ENCODE measurements around the gene CKM.
"Not testable (repeated sequence)": the region's sequence is repeated elsewhere in the genome, so short reads cannot be mapped to it uniquely, and the experiment has no call there.

CKM gene

DNA sequence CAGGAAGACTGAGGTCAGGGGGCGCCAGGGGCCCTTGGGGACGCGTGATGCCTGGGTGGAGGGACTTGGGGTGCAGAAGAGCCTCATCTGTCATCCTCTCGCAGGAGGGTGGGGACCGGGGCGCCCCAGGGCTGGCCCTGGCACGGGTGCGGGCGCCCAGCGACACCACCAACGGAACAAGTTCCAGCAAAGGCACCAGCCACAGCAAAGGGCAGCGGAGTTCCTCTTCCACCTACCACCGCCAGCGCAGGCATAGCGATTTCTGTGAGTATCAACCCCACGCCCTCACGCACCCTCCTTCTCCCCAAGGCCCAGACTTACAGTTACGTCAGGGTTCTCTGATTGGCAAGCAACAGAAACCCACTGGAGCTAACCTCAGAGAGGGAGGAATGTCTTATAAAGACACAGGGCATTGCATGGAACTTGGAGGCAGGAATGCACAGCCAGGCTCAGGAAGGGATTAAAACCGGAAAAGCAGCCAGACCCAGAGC, 42.2 kb downstream of the CKM start:
- DNase-seq: no peak

DNA sequence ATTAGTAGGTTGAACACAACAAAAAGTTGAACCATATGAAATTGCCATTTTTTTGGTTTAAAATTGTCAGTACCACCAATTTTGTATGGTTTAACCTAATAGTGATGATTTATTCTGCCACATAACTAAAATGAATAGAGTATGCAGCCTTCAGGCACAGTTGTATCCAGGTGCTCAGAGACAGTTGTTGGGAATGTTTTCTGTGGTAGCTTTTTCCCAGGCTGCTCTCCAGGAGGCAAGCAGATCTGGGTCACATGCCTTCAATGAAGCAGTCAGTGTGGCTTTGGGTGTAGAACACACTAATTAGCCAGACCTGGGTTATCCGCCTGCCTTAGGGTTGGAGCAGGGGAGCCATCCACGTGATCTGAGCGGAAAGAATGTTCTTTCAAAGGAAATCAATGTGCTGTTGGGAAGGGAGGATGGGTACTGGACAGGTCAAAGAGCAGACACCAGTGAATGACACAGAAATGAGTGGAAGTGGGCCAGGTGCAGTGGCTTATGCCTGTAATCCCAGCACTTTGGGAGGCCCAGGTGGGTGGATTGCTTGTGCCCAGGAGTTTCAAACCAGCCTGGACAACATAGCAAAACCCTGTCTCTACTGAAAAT, 43.0 kb downstream of the CKM start:
- DNase-seq: no peak

DNA sequence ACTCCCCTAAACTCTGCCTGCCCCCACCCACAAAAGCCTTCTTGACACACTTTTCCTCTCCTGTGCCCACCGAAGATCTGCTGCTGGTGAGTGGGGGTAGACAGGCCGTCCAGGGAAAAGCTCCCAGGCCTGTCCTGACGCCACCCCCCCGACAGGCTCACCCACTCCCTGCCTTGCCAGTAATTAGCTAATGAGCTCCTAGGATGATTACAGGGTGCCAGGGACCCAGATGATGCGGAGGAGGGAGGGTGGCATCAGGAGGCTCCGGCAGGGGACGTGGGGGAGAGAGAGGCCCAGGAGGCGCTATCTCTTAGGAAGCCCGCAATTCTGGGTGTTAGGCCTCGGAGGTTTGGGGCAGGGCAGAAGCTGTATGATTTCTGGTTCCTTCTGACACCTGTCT, 44.6 kb downstream of the CKM start:
- DNase-seq: no peak

DNA sequence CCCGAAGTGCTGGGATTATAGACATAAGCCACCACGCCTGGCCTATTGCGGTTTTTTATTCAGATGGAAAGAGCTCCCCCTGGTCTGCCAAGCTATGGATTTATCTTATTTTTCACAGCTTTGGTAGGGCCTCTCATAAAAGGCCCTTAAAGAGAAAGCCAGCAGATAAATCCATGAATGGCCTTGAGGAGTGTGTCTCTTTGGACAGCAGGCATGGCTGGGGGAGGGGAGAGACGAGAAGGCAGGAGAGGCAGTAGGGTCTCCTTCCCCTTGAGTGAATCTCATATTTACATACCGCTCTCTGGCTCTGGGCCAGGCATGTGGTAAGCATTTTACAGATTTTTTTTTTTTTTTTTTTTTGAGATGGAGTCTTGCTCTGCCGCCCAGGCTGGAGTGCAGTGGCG, 46.4 kb downstream of the CKM start:
- no peak for DNase-seq

DNA sequence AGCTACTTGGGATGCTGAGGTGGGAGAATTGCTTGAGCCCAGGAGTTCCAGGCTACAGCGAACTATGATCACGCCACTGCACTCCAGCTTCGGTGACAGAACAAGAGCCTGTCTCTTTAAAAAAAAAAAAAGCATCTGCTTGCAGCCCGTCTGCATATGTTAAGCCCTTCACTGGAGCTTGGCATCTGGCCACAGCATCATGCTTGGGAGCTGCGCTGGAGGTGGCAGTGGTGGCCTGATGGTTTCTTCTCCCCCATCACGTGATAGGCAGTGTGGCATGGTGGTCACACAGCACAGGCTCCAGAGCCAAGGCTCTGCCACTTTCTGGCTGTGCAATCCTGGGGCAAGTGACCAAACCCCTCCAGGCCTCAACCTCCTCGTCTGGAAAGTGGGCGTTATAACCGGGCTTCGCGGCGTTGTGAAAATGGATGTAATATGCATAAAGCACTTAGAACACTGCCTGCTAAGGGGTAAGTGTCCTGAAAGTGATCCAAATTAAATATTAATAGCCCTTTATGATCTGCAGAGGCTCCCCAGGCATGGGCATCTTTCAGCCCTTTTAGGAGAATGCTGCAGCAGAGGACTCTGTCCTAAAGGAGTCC, 47.2 kb downstream of the CKM start:
- no peak for DNase-seq

DNA sequence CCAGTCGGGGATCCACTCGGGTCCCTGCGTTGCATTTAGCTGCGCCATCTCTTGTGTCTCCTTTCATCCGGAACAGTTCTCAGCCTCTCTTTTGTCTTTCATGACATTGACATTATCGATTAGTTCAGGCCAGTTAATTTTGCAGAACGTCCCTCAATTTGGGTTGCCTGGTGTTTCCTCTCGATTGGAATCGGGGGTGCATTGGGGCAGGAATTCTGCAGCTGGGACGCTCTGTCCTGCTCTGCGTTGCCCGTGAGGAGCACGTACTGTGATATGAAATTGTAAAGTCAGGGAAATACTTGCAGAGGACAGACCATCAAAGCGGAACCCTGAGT, 49.2 kb downstream of the CKM start:
- DNase-seq: no peak

DNA sequence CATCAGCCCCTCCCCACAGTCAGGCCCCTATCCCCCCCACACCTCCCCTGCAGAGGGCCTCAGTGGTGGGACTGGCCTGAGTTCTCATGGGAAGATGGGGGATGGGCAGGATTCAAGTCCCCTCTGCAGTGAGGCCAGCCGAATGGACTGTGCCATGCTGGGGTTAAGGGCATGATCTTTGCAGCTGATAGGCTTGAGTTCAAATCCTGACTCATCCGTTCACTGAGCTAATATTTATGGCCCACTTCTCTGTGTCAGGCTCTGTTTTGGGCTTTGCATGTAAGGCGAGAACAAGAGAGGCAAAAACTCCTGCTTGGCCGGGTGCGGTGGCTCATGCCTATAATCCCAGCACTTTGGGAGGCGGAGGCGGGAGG, 51.0 kb downstream of the CKM start:
- DNase-seq: no peak

DNA sequence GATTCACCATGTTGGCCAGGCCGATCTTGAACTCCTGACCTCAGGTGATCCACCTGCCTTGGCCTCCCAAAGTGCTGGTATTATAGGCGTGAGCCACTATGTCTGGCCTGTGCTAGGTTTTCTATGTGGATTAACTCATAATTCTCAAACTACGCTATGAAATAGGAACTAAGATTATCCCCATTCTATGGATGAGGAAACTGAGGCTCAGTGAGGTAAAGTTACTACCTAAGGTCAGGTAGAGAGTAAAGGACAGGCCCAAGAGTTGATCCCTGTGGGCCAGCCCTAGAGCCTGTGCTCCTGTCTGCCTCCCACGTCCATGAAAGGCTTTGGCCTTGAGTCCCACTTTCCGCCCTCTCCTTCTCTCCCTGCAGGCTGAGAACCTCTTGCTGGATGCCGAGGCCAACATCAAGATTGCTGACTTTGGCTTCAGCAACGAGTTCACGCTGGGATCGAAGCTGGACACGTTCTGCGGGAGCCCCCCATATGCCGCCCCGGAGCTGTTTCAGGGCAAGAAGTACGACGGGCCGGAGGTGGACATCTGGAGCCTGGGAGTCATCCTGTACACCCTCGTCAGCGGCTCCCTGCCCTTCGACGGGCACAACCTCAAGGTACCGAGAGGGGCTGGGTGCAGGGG, 51.5 kb downstream of the CKM start:
- no peak for DNase-seq

DNA sequence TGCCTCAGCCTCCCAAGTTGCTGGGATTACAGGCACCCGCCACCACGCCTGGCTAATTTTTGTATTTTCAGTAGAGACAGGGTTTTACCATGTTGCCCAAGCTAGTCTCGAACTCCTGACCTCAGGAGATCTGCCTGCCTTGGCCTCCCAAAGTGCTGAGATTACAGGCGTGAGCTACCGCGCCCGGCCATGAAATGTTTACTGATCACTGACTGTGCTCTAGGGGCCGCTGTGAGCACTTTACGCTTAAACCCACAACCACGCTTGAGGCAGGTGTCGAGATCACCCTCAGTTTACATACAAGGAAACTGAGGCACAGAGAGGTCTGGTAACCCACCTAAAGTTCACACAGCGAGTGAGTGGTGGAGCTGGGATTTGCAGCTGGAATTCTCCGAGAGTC, 52.7 kb downstream of the CKM start:
- not testable (repeated sequence) for DNase-seq

DNA sequence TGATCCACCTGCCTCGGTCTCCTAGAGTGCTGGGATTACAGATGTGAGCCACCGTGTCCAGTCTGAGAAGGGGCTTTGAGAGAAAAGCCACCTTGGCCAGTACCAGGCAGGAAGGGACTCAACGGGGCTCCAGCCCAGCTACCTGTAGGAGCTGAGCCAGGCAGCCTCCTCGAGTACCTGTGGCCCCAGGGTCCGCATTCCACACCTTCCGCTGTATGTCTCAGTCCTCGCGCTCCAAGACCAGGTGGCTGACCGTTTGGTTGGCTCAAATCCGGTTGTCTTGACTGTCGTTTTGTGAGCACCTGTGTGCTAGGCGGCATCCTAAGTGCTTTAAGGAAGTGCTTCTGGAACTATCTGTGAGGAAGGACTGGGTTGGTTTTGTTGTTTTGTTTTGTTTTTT, 55.4 kb downstream of the CKM start:
- DNase-seq: no peak

DNA sequence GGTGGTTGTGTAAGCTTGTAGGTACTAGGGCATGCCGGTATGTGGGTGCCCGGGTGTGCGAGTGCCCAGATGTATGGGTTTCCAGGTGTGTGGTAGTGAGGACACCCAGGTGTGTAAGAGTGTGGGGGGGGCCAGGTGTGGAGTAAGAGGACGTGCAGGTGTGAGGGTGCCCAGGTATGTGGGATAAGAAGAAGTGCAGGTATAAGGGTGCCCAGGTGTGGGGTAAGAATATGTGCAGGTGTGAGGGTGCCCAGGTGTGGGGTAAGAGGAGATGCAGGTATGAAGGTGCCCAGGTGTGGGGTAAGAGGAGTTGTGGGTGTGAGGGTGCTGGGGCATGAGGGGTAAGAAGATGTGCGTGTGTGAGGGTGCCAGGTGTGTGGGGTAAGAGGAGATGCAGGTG, 57.3 kb downstream of the CKM start:
- DNase-seq: no peak

DNA sequence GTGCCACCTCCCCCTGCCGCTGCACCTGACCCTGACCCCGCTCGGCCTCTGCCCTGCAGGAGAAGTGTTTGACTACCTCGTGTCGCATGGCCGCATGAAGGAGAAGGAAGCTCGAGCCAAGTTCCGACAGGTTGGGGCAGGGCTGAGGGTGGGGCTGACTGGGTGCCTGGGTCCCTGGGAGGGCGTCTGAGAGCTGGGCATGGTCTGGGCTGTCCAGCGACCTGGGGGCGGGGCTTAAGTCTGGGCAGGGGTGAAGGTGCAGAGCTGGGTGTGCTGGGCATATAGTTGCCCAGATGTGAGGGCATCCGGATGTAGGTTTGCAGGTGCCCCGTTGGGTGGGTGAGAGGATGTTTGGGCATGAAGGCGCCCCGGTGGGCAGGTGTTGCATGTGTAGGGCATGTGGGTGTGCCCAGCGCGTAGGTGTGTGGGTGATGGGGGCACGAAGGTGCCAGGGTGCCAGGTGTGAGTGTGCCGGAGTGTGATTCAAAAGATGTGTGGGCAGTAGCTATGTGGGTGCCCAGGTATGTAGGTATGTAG, 57.8 kb downstream of the CKM start:
- DNase-seq: no peak

DNA sequence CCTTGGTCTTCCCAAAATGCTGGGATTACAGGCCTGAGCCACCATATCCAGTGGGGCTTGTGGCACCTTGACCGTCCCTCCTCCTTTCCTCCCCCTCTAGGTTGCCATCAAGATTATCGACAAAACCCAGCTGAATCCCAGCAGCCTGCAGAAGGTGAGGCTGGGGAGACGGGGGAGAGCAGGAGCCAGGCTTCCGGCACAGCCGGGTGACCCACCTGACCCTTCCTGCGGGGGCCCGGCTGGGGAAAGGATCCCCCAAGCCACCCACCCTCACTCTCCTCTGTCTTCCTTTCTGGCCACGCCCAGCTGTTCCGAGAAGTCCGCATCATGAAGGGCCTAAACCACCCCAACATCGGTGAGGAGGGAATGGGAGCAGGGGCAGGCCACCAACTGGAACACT, 59.7 kb downstream of the CKM start:
- no peak for DNase-seq

DNA sequence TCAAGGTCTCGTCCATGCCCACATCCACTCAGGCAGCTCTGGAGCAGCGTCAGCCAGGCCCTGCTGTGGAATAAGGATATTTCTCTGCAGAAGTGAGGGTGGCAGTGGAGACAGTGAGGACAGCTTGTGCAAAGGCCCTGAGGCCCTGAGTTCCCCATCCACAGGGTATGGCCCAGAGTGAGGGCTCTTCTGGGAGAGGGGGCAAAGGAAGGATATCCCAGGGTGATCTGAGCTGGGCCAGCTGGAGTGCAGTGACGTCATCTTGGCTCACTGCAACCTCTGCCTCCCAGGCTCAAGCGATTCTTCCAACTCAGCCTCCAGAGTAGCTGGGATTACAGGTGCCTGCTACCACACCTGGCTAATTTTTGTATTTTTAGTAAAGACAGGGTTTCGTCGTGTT, 60.1 kb downstream of the CKM start:
- DNase-seq: no peak

DNA sequence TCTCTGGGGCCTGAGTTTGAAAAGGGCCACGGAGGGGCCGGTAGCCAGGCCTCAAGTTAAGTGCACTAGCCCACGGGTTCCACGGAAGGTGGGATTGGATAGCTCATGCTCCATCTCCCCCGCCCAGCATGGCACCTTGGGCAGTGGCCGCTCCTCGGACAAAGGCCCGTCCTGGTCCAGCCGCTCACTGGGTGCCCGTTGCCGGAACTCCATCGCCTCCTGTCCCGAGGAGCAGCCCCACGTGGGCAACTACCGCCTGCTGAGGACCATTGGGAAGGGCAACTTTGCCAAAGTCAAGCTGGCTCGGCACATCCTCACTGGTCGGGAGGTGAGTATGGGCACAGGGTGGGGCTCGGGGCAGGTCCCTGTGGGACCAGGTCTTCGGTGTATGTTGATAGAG, 63.8 kb downstream of the CKM start:
- no peak for DNase-seq

DNA sequence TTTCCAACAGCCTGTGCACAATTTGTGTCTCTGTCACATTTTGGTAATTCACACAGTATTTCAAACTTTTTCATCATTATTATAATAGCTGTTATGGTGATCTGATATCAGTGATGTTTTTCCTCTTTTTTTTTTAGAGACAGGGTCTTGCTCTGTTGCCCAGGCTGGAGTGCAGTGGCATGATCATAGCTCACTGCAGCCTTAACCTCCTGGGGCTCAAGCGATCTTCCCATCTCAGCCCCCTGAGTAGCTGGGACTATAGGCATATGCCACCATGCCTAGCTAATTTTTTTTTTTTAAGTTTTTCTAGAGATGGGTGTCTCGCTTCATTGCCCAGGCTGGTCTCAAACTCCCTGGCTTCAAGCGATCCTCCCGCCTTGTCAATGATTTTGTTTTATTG, 65.8 kb downstream of the CKM start:
- DNase-seq: no peak

Measured in activated T-cell treated with anti-CD3 and anti-CD28 coated beads, Interleukin-2, amount 50 U/mL, for 48 hours (primary cell).